Fibroblast of peridontal ligament (primary cell): ENCODE data around the gene AKAP8.
A peak's percentile ranks its signal among the peaks of the same experiment; 100 is the strongest.
"Not testable (repeated sequence)": the region's sequence is repeated elsewhere in the genome, so short reads cannot be mapped to it uniquely, and the experiment has no call there.

Experiments used
- DNase-seq: peaks from one replicate; pipeline ENCODE4 v3.0.0-alpha.2; 2010; ENCODE audit errors: extremely low read depth

Gene AKAP8

DNA sequence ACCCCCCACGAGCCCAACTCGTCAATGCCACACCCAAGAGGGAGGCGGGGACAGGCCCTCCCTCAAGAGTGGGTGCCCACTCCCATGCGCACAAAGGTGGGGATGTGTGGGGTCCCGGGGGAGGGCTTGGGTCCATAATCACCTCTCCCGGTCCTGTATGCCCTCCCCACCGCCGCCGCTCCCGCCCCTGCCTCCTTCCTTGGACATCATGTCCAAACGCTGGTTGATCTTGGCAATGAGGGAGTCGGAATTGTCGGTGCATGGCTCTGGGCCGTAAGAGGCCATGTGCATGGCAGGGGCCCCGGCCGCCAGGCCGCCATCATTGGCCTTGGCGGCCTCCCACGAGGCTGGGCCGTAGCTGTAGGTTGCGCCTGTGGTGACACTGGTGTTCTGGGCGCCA, 5.9 kb downstream of the AKAP8 start:
- DNase-seq: no peak

DNA sequence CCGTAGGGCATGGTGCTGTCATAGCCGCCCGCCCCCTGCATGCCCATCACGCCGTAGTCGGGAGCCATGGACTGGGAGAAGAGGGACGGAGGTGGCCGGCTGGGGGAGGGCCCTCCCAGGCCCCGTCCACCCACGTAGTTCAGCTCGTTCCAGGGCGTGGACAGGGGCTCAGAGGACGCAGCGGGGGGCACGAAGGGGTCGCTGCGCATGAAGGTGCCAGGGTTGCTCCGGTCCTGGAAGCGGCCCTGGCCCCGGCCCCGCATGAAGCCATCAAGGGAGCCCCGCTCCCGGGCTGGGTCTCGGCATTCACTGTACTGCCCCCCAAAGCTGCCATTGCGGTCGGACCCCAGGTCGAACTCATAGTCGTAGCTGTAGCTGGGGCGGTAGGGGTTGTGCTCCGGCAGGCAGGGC, 6.7 kb downstream of the AKAP8 start:
- no peak for DNase-seq

DNA sequence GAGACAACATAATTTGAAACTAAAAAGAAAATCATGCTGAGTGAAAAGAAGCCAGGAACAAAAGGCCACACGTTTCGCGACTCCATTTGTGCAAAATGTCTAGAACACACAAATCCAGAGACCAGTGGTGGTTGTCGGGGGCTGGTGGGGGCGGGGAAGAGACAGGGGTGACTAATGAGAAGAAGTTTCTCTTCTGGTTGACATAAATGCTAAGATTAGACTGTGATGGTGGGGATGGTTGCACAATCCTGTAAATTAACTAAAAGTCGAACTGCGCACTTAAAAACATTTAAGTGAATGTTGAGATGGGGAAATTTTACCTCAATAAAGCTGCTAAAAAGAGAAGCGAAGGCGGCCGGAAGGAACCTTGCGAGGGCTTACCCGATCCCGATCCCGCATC, 7.1 kb downstream of the AKAP8 start:
- DNase-seq: no peak

DNA sequence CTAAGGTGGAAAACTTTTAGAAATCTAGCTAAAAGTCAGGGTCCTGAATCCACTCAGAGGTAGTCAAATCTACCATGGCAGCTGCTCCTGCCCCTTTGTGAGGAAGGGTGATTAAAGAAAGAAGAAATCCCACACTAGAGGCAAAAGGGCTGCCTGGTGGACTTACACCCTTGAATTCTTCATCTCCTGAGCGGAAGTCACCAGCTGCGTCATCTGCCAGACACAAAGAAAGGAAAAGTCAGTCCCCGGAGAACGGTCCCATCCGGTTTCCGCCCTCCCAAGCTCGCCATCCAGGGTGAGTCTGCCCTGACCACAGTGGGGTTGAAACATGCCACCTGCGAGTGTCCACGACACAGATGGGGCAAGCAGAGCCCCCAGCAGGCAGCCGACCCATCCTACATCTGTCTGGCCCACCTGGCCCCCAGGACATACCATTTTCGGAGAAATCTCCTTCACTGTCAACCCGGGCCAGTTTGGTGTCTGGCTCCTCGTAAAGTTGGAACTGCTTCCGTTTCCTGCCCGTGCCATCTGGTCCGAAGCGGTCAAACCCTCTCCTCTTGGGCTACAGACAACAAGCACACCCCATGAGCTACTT, 7.7 kb downstream of the AKAP8 start:
- DNase-seq: no peak

DNA sequence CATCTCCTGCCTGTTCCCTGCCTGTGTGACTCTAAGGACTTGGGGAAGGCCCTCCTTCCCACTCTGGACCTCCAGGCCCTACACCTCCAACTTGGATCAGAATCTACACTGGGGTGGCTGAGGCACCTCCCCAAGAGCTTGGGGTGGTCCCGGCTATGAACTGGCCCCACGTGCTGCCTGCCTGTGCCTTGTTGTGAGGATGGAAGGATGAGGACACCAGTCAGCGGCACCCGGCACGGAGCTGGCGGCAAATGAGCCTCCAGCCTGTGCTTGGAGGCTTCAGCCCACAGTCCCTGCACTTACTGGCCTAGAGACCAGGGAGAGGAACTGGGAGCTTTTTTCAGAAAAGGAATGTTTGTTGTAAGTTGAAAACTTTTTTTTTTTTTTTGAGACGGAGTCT, 8.5 kb downstream of the AKAP8 start:
- DNase-seq: no peak

DNA sequence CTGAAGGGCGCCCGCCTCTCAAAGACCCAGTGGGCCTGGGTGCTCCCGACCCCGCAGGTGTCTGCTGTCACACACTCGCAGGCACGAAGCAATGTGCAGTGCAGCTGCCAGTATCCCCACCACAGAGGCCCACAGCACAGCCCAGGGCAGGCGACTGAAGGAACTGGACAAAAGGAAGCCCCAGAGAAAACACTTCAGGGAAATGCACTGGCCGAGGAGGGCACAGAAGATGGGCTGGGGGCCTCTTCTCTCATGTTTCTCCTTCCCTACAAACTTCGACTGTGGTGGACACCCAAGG, 10.0 kb downstream of the AKAP8 start:
- no peak for DNase-seq

DNA sequence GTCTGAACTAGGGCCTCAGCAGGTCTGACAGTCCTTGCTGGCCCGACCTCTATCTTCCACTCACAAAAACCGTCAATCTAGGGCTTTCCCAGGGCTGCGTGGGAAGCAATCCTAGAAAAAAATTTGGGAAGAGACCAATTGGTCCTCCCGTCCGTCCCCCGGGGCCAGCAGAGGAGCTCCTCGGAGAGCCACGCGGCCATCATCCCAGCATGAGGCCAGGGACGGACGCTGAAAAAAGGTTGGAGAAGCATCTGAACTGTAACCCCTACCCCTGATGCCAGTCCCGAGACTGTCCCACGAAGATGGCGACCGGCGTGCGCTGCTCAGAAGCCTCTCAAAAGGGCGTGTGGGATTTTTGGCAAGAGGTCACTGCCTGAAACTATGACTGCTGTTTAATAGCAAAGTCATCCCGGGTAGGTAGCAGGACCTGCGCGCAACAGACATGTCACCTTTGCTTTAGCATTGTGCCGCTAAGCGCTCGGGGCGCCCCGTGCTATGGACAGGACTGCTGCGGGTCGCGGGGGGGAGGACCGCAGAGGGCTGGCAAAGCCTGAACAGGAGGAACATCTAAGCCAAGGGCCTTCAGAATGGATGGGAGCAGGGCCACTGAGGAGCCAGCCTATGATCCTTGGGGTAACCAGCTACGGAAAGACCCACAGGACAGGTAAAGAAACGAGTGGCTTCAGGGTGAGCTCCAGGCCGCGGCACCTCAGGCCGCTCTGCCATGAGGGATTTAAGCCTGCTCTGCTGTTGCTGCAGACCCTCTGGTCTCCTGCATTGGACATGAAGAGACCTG, 10.6 kb downstream of the AKAP8 start:
- DNase-seq: no peak

DNA sequence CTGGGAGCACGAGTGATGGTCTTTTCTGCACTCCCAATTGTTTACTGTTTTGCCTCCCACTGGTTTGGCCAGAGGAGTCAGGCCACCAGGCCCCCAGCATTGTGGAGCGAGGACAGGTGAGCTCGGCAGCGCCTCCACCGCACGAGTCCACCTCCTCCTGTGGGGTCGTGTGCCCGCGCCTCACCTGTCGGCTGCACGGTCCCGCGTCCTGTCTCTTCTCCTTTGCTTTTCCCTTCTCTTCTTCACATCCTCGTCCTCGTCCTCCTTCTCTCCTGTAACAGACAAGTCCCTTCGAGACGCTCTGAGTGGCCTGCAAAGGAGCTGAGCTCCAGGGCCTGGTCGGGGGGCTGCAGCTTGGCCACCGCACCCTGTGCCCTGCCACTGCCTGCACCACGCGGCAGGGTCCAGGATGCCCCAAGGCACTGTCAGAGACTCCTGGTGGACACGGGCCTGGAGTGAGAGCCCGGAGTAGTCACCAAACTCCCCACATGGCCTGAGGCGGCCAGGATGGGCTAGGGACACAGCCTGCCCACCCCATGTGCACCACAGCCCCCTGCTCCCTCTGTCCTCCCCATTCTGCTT, 11.4 kb downstream of the AKAP8 start:
- no peak for DNase-seq

DNA sequence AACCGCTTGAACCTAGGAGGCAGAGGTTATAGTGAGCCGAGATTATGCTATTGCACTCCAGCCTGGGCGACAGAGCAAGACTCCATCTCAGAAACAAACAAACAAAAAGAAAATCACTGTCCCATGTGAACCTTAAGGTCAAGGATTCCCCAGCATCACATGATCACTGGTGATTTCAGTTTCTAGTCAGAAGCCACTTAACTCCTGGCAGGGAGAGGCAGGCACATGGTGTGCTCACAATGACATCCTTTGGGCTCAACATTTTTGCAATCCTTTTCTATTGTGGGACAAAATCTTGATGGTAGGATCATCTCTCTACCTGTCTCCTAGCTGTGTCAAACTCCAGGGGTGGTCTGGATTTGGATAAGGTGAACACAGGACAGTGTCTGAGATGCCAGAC, 12.1 kb downstream of the AKAP8 start:
- no peak for DNase-seq

DNA sequence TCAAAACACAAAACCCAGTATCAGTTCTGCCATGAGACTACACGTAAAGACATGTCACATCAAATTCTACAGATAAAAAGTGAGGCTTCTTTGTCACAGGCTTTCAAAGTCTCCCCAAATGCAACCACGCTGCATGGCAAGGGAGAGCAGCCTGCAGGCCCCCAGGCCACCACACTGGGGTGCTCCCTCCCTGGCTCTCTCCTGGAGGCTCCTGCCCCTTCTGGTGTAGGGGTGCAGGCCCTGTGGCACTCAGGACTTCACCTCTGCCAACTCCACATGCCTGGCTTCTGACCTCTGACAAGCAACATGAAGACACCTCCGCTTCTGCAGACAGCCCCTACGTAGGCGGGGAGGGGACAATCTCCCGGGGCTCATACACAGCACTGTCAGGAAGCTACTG, 14.3 kb downstream of the AKAP8 start:
- DNase-seq: no peak

DNA sequence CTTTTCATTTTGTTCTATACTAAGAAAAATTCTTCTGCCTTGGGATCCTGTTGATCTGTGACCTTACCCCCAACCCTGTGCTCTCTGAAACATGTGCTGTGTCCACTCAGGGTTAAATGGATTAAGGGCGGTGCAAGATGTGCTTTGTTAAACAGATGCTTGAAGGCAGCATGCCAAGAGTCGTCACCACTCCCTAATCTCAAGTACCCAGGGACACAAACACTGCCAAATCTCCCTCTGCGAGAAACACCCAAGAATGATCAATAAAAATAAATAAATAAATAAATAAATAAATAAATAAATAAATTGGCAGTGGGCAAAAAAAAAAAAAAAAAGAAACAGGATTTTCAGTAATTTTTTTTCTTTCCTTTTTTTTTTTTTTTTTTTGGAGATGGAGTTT, 15.8 kb downstream of the AKAP8 start:
- DNase-seq: not testable (repeated sequence)

DNA sequence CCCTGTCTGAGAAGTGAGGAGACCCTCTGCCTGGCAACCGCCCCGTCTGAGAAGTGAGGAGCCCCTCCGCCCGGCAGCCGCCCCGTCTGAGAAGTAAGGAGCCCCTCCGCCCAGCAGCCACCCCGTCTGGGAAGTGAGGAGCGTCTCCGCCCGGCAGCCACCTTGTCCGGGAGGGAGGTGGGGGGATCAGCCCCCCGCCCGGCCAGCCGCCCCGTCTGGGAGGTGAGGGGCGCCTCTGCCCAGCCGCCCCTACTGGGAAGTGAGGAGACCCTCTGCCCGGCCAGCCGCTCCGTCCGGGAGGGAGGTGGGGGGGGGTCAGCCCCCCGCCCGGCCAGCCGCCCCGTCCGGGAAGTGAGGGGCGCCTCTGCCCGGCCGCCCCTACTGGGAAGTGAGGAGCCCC, 16.5 kb downstream of the AKAP8 start:
- not testable (repeated sequence) for DNase-seq

DNA sequence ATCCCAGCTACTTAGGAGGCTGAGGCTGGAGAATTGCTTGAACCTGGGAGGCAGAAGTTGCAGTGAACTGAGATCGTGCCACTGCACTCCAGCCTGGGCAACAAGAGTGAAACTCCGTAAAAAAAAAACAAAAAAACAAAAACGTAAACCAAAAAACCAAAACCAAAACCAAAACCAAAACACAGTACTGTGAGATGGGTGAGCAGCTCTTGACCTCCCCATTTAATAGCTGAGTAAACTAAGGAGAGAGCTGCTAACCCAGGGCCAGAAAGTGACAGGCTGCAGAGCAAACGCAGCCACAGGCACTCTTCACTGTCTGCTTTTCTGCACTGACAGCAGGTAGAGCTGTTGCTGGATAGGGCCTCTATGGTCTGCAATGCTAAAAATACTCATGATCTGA, 19.6 kb downstream of the AKAP8 start:
- not testable (repeated sequence) for DNase-seq

DNA sequence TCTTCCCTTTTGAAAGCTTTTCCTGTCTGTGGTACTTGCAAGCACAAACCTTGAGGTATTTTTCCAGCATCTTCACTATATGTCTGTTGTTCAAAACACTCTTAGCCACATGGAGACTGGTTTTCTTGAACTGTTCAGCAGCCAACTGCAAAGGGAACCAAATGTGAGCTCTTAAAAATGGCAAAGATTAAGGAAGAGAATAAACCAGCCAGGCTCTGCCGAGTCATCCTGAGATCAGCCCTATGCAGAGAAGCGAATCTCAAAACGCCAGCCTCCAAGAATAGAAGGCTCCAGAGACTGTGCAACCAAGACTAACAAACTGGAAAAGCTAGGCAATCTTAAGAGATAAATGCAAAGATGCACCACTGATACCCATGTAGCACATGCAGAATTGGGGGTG, 20.7 kb downstream of the AKAP8 start:
- DNase-seq: peak; percentile 64

DNA sequence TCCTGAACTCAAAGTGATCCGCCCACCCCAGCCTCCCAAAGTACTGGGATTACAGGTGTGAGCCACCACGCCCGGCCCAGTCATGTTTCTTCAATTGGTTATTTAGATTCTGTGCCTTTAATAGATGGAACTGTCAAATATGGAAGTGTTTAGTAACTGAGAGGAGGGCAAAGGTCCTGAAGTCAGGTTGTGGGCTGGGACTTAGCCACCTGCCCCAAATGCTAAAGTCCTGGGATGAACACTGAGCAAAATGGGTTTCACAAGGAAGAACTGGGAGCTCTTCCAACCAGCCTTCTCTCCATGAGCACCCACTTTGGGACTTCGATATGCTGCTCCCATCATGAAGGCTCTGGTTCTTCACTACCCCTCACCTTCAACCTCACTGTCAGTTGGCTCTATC, 21.7 kb downstream of the AKAP8 start:
- no peak for DNase-seq

DNA sequence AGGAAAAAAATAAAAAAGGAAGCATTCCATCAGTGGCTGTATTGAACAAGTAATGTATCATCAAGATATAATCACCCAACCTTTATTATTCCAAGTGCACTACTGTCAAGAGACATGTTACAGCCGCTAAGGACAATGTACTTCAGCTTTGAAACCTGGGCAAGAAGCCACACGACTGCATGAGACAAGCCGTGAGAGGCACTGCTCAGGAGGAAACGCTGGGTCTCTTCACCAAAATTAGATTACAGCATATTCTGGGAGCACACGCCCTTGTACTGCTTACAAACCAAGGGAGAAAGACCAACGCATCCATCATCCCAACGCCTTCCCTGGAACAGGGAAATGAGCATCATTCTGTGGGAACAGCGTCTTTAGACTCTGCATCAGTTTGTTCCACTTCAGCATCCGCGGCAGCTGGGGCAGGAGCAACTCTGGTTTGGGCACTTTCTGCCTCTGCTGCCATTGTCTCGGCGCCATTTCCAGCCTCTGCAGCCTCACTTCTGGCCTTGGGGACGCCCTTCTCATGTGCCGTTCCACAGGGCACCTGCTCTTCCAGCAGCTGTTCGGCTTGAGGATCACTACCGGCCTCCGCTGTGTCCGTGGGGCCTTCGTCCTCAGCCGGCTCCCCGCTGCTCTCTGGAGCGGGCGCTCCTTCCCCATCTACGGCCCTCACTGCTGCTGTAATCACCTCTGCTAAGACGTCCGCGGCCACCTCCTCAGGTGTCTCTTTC, 24.9 kb downstream of the AKAP8 start:
- DNase-seq: no peak

DNA sequence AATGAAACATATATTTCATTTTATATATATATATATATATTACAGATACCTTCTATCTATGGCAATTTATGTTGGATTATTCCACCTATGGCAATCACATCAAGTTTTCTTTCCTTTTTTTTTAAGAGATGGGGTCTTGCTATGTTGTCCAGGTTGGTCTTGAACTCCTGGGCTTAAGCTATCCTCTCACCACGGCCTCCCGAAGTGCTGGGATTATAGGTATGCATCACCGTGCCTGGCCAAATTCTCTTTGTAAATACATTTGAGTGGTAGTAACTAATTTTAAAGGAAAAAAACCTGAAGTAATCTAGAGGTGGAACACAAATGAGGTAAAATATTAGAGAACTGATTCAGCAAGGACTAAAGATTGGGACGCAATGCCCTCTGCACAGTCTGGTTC, 25.7 kb downstream of the AKAP8 start:
- no peak for DNase-seq

DNA sequence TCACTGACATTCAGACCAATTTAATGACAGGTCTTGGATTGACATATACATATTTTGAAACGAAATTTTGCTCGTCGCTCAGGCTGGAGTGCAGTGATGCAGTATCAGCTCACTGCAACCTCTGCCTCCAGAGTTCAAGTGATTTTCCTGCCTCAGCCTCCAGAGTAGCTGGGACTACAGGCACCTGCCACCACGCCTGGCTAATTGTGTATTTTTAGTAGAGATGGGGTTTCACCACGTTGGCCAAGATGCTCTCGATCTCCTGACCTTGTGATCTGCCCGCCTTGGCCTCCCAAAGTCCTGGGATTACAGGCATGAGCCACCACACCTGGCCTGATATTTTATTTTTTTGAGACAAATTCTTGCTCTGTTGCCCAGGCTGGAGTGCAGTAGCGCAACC, 27.1 kb downstream of the AKAP8 start:
- DNase-seq: not testable (repeated sequence)

DNA sequence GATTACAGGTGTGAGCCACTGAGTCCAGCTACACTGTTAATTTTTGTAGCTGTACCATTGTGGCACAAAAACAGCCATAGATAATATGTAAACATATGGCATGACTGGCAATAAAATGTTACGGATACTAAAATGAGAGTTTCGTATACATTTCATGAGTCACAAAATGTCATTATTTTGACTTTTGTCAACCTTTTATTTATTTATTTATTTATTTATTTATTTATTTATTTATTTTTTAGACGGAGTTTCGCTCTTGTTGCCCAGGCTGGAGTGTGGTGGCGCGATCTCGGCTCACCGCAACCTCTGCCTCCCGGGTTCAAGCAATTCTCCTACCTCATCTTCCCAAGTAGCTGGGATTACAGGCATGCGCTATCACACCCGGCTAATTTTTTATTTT, 38.3 kb downstream of the AKAP8 start:
- DNase-seq: not testable (repeated sequence)

DNA sequence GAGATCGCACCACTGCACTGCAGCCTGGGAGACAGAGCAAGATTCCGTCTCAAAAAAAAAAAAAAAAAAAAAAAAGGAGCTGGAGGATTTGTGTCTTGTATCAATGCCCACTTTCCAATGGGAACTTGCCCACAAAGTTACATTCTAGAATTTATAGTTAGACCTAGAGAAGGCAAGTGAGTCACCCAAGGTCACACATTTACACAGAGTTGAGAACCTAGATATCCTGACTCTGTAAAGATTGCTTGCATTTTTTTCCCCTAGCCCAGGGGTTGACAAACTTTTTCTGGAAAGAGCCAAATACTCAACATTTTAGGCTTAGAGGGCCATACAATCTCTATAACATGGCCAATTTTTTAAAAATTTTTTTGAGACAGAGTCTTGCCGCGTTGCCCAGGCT, 39.5 kb downstream of the AKAP8 start:
- no peak for DNase-seq

DNA sequence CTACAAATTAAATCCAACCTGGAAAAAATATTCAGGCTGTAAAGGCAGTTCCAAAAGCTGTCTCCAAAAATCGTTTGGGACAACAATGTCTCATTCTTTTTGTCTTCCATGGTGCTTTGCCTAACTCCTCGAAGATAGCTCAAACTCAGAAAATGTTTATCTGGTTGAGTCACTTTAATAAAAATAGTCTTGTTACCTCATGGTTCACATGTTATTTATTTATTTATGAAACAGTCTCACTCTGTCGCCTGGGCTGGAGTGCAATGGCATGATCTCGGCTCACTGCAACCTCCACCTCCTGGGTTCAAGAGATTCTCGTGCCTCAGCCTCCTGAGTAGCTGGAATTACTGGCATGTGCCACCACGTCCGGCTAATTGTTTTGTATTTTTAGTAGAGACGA, 42.4 kb downstream of the AKAP8 start:
- peak; percentile 62 for DNase-seq

DNA sequence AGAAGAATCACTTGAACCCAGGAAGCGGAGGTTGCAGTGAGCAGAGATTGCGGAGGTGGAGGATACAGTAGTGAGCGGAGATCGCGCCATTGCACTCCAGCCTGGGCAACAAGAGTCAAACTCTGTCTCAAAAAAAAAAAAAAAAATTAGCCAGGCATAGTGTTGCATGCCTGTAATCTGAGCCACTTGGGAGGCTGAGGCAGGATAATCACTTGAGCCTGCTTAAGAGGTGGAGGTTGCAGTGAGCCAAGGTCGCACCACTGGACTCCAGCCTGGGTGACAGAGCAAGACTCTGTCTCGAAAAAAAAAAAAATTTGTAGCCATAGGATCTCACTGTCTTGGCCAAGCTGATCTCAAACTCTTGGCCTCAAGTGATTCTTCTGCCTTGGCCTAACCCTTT, 43.6 kb downstream of the AKAP8 start:
- DNase-seq: not testable (repeated sequence)
